ENCODE results near the gene COL20A1.
"Not testable (repeated sequence)": the region's sequence is repeated elsewhere in the genome, so short reads cannot be mapped to it uniquely, and the experiment has no call there.

- TF ChIP-seq POLR2AphosphoS5, POLR2A (IDR thresholded peaks at IDR 0.05): not testable (repeated sequence)
- TF ChIP-seq, protein P1, sequence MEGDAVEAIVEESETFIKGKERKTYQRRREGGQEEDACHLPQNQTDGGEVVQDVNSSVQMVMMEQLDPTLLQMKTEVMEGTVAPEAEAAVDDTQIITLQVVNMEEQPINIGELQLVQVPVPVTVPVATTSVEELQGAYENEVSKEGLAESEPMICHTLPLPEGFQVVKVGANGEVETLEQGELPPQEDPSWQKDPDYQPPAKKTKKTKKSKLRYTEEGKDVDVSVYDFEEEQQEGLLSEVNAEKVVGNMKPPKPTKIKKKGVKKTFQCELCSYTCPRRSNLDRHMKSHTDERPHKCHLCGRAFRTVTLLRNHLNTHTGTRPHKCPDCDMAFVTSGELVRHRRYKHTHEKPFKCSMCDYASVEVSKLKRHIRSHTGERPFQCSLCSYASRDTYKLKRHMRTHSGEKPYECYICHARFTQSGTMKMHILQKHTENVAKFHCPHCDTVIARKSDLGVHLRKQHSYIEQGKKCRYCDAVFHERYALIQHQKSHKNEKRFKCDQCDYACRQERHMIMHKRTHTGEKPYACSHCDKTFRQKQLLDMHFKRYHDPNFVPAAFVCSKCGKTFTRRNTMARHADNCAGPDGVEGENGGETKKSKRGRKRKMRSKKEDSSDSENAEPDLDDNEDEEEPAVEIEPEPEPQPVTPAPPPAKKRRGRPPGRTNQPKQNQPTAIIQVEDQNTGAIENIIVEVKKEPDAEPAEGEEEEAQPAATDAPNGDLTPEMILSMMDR (IDR thresholded peaks at IDR 0.05) = not testable (repeated sequence)
Observed at GRCh38 chr20:63251350-63251749, 41.6 kb upstream of the COL20A1 start.

All from sigmoid colon (tissue), 4 donors.